Measurements from ENCODE around the gene POU2AF1.

DNA sequence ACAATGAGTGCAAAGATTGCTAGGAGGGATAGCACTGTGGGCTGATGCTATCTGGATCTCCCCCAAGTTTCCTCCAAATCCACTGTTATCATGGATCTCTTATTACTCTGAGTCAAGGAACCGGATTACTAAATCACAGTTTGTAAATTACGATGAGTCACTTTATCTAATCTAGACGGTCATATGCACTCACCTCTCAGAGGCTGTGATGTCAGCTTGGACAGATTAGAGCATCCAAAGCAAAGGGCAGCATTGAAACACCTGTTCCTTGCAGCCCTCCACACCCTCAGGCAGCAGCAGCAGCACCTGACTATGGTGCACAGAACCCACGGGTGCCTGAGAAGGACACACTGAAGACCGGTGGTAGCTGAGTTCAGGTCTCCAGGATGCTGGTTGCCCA is 14.0 kb upstream of the POU2AF1 start:
- no peak for TF ChIP-seq POLR2AphosphoS5 (IDR thresholded peaks at IDR 0.05; ENCODE audit: low read depth)
- no peak for TF ChIP-seq STAT1 (IDR thresholded peaks at IDR 0.05; ENCODE audit: unreplicated experiment)
- no peak for TF ChIP-seq EZH2 (IDR thresholded peaks at IDR 0.05; ENCODE audit: low read depth, unreplicated experiment)
- TF ChIP-seq, protein P1, sequence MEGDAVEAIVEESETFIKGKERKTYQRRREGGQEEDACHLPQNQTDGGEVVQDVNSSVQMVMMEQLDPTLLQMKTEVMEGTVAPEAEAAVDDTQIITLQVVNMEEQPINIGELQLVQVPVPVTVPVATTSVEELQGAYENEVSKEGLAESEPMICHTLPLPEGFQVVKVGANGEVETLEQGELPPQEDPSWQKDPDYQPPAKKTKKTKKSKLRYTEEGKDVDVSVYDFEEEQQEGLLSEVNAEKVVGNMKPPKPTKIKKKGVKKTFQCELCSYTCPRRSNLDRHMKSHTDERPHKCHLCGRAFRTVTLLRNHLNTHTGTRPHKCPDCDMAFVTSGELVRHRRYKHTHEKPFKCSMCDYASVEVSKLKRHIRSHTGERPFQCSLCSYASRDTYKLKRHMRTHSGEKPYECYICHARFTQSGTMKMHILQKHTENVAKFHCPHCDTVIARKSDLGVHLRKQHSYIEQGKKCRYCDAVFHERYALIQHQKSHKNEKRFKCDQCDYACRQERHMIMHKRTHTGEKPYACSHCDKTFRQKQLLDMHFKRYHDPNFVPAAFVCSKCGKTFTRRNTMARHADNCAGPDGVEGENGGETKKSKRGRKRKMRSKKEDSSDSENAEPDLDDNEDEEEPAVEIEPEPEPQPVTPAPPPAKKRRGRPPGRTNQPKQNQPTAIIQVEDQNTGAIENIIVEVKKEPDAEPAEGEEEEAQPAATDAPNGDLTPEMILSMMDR (conservative IDR thresholded peaks at IDR 0.05; ENCODE audit: low read depth in 2 of 2) = no peak
- TF ChIP-seq JUNB (IDR thresholded peaks at IDR 0.05; ENCODE audit: unreplicated experiment) = no peak
- no peak for TF ChIP-seq ZNF331 (CRISPR knock-in tag; IDR thresholded peaks at IDR 0.05; ENCODE audit: low read depth)
- TF ChIP-seq CREB1 (CRISPR knock-in tag; IDR thresholded peaks at IDR 0.05; ENCODE audit: low read depth) = no peak
- TF ChIP-seq EZH2phosphoT487 (IDR thresholded peaks at IDR 0.05; ENCODE audit: unreplicated experiment) = no peak
- TF ChIP-seq, protein P2, sequence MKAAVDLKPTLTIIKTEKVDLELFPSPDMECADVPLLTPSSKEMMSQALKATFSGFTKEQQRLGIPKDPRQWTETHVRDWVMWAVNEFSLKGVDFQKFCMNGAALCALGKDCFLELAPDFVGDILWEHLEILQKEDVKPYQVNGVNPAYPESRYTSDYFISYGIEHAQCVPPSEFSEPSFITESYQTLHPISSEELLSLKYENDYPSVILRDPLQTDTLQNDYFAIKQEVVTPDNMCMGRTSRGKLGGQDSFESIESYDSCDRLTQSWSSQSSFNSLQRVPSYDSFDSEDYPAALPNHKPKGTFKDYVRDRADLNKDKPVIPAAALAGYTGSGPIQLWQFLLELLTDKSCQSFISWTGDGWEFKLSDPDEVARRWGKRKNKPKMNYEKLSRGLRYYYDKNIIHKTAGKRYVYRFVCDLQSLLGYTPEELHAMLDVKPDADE (IDR thresholded peaks at IDR 0.05) = no peak
- TF ChIP-seq, protein P3, sequence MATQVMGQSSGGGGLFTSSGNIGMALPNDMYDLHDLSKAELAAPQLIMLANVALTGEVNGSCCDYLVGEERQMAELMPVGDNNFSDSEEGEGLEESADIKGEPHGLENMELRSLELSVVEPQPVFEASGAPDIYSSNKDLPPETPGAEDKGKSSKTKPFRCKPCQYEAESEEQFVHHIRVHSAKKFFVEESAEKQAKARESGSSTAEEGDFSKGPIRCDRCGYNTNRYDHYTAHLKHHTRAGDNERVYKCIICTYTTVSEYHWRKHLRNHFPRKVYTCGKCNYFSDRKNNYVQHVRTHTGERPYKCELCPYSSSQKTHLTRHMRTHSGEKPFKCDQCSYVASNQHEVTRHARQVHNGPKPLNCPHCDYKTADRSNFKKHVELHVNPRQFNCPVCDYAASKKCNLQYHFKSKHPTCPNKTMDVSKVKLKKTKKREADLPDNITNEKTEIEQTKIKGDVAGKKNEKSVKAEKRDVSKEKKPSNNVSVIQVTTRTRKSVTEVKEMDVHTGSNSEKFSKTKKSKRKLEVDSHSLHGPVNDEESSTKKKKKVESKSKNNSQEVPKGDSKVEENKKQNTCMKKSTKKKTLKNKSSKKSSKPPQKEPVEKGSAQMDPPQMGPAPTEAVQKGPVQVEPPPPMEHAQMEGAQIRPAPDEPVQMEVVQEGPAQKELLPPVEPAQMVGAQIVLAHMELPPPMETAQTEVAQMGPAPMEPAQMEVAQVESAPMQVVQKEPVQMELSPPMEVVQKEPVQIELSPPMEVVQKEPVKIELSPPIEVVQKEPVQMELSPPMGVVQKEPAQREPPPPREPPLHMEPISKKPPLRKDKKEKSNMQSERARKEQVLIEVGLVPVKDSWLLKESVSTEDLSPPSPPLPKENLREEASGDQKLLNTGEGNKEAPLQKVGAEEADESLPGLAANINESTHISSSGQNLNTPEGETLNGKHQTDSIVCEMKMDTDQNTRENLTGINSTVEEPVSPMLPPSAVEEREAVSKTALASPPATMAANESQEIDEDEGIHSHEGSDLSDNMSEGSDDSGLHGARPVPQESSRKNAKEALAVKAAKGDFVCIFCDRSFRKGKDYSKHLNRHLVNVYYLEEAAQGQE (IDR thresholded peaks at IDR 0.05; ENCODE audit: unreplicated experiment) = no peak

All from GM23338 (cell line).